ENCODE results near the gene GMPR2. TPM values are rescaled to one million over a fixed set of nuclear protein-coding genes. Genes with fewer than 3 reads are reported as not detected.

Gene GMPR2
- total RNA-seq, 1 donor from 2014 or later, result 47.9 TPM

DNA sequence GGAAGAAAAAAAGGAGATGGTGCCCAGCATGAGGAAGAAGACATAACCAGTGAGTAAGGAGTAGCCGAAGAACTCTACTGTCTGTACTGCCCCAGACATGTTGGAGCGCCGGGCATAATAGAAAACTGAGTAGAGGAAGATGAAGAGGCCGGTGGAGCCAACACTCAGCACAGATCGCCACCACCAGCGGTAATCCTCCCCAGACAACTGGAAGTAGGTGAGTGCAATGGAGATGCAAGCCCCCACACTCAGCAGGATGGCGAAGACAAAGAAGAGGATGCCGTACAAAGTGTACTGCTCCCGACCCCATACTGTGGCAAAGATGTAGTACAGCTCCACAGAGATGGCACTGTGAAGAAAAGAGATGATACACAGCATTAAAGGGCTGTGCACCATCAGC is 43.3 kb upstream of the GMPR2 start:
- Mint-ChIP-seq H3K36me3 (ENCODE audit: low read depth) (peaks cover 13% of the 10 kb centered on the region), H3K4me3 (ENCODE audit: unreplicated experiment) (no peak overlapping the region), H3K27me3 (ENCODE audit: low read depth) (no peaks in the 10 kb centered on the region), H3K27ac (ENCODE audit: unreplicated experiment) (peak overlapping the region; percentile 91), H3K4me1 (ENCODE audit: low read depth) (peaks cover 32% of the 10 kb centered on the region), H3K9me3 (ENCODE audit: low read depth) (no peaks in the 10 kb centered on the region)
- no peak for DNase-seq (ENCODE audit: low spot score)
- TF ChIP-seq, protein P1, sequence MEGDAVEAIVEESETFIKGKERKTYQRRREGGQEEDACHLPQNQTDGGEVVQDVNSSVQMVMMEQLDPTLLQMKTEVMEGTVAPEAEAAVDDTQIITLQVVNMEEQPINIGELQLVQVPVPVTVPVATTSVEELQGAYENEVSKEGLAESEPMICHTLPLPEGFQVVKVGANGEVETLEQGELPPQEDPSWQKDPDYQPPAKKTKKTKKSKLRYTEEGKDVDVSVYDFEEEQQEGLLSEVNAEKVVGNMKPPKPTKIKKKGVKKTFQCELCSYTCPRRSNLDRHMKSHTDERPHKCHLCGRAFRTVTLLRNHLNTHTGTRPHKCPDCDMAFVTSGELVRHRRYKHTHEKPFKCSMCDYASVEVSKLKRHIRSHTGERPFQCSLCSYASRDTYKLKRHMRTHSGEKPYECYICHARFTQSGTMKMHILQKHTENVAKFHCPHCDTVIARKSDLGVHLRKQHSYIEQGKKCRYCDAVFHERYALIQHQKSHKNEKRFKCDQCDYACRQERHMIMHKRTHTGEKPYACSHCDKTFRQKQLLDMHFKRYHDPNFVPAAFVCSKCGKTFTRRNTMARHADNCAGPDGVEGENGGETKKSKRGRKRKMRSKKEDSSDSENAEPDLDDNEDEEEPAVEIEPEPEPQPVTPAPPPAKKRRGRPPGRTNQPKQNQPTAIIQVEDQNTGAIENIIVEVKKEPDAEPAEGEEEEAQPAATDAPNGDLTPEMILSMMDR (IDR thresholded peaks at IDR 0.05), result no peak

DNA sequence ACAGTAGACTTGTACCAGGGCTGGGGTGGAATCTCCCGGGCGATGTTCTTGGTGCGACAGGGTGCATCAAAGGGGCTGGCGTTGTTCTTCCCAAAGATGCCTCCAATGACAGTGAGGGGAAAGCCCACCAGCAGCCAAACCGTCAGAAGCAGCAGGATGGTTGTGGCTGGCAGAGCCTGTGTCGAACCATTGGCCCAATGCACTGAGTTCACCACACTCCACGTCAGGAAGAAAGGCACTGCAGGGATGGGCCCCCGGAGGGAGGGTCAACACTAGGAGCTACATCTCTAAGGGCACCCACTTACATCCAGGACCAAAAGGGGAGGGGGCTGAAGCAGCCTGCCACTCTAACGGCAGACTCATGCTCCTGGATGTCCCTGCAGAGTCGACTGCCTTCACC is 42.3 kb upstream of the GMPR2 start:
- no peaks in the 10 kb centered on the region for H3K9me3 Mint-ChIP-seq (ENCODE audit: low read depth)
- TF ChIP-seq, protein P1 (IDR thresholded peaks at IDR 0.05), result no peak
- no peaks in the 10 kb centered on the region for H3K27me3 Mint-ChIP-seq (ENCODE audit: low read depth)
- no peak for DNase-seq (ENCODE audit: low spot score)
- no peak overlapping the region for H3K27ac Mint-ChIP-seq (ENCODE audit: unreplicated experiment)
- no peak overlapping the region for H3K4me3 Mint-ChIP-seq (ENCODE audit: unreplicated experiment)
- H3K36me3 Mint-ChIP-seq (ENCODE audit: low read depth), result peaks cover 13% of the 10 kb centered on the region
- H3K4me1 Mint-ChIP-seq (ENCODE audit: low read depth), result peaks cover 37% of the 10 kb centered on the region

DNA sequence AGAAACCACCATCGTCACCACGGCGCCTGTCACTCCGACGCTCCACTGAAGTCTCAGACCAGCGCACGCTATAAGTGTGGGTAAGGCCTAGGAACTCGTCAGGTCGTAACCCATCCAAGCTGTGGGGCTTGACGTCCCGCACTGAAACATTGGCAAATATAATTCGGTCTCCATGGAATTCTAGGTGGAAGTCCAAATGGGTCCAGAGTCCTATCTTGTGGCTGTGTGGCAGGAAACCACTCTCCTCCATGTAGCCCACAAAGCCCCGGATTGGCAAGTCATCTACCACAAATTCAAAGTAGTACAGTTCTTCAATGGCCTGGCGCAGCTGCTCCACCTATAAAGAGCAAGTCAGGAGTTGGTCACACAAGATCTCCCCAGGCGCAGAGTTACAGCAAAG is 39.8 kb upstream of the GMPR2 start:
- no peak overlapping the region for H3K4me3 Mint-ChIP-seq (ENCODE audit: unreplicated experiment)
- DNase-seq (ENCODE audit: low spot score), result no peak
- no peaks in the 10 kb centered on the region for H3K9me3 Mint-ChIP-seq (ENCODE audit: low read depth)
- H3K27ac Mint-ChIP-seq (ENCODE audit: unreplicated experiment), result no peak overlapping the region
- TF ChIP-seq, protein P1 (IDR thresholded peaks at IDR 0.05), result no peak
- peaks cover 13% of the 10 kb centered on the region for H3K36me3 Mint-ChIP-seq (ENCODE audit: low read depth)
- H3K4me1 Mint-ChIP-seq (ENCODE audit: low read depth), result peaks cover 40% of the 10 kb centered on the region
- H3K27me3 Mint-ChIP-seq (ENCODE audit: low read depth), result no peaks in the 10 kb centered on the region

DNA sequence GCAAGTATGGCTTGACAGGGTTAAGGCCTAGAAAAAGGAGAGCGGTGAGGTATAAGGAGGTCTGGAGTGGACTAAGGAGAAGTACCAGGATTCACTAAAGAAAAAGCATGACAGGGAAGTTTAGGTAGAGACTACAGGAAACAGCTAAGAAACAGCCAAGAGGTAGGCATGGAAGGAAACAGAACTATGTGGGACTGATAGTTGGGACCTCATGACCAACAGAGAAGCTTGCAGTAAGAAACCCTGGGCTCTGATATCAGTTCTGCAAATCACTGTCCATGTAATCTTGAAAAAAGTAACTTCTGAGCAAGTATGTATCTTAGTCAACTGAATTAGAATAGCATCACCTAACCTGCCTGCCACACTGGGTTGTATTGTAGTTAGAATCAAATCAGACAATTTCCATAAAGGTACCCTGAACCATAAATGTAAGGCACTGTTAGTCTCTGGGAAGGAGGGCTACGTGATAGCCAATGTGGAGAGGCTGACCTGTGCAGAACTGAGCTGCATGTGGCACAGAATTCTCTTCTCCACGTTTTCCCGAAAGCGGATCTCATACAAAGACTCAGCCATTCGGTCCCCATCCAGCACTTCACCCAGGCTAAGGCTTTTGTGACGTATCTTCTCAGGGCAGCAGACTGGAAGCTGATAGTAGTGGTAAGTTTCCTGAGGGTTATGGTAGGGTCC is 38.4 kb upstream of the GMPR2 start:
- TF ChIP-seq, protein P1 (IDR thresholded peaks at IDR 0.05), result no peak
- Mint-ChIP-seq H3K4me1 (ENCODE audit: low read depth) (peaks cover 42% of the 10 kb centered on the region), H3K27me3 (ENCODE audit: low read depth) (no peaks in the 10 kb centered on the region), H3K4me3 (ENCODE audit: unreplicated experiment) (peak overlapping the region; percentile 93), H3K36me3 (ENCODE audit: low read depth) (peaks cover 16% of the 10 kb centered on the region), H3K9me3 (ENCODE audit: low read depth) (no peaks in the 10 kb centered on the region), H3K27ac (ENCODE audit: unreplicated experiment) (peak overlapping the region; percentile 96)
- DNase-seq (ENCODE audit: low spot score), result no peak

DNA sequence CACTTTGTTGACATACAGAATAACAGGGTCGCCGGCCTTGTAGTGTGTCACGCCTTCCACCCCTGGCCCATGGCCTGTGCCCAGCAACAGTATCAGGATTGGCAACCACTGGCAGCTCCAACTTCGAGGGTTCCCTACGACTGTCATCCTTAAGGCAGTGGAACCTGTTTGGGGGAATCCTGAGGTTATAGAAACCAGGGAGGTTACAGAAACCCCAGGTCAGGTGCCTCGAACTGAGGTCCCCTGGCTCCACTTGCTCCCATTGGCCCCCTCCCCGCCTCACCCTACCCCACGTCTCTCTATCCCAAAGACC is 37.9 kb upstream of the GMPR2 start:
- Mint-ChIP-seq H3K27ac (ENCODE audit: unreplicated experiment) (peak overlapping the region; percentile 96), H3K9me3 (ENCODE audit: low read depth) (no peaks in the 10 kb centered on the region), H3K27me3 (ENCODE audit: low read depth) (no peaks in the 10 kb centered on the region), H3K4me3 (ENCODE audit: unreplicated experiment) (peak overlapping the region; percentile 93), H3K4me1 (ENCODE audit: low read depth) (peaks cover 39% of the 10 kb centered on the region), H3K36me3 (ENCODE audit: low read depth) (peaks cover 16% of the 10 kb centered on the region)
- no peak for DNase-seq (ENCODE audit: low spot score)
- TF ChIP-seq, protein P1 (IDR thresholded peaks at IDR 0.05), result no peak
